GM12878 (cell line): Measurements from ENCODE around the gene UBXN7. TPM values are rescaled to one million over a fixed set of nuclear protein-coding genes. Genes with fewer than 3 reads are reported as not detected.

Source experiments
- ATAC-seq: fragments of 200-7000 bp; cut with Tn5 transposase; 3 replicates; pipeline ENCODE4 v1.9.1; 2020; ENCODE audit warnings: mild to moderate bottlenecking, moderate library complexity
- BruUV-seq: library from RNA; stranded (reverse); fragments of 400-500 nt; replicated peaks from 2 replicates; lab custom pipeline; 2021; lab: Mats Ljungman, UMichigan
- CTCF ChIA-PET: fragments of 300-600 bp; sonication (Branson Sonifier 250); formaldehyde crosslinking; extraction: SDS; loops from one replicate; lab custom pipeline; 2021; ENCODE audit warnings: inconsistent platforms; lab: Yijun Ruan, JAX
- POLR2A ChIA-PET: fragments of 350-600 bp; formaldehyde crosslinking; extraction: SDS; loops from one replicate; lab custom pipeline; 2021; ENCODE audit warnings: inconsistent platforms; lab: Charles Lee
- RAD21 ChIA-PET: fragments of 300-600 bp; sonication (Branson Sonifier 250); formaldehyde crosslinking; loops from one replicate; lab custom pipeline; 2023; ENCODE audit warnings: antibody characterized with exemption; ENCODE audit not compliant: unreplicated experiment; lab: Charles Lee
- SMC1A ChIA-PET: fragments of 300-600 bp; sonication (Branson Sonifier 250); formaldehyde crosslinking; loops from one replicate; lab custom pipeline; 2023; ENCODE audit not compliant: unreplicated experiment, uncharacterized antibody; lab: Charles Lee
- DNase-seq: peaks from one replicate; pipeline ENCODE4 v3.0.0-alpha.2; 2011; ENCODE audit warnings: low read depth, low spot score
- FAIRE-seq: peaks from 3 replicates; lab custom pipeline; 2011; peaks lifted over from hg19 to GRCh38; lab: Jason Lieb, UNC
- H2AFZ ChIP-seq: 2 replicates; pipeline ENCODE4 v1.6.0; 2011; ENCODE audit warnings: low read depth, low read length, control low read depth; ENCODE audit not compliant: control insufficient read depth
- H3K27ac ChIP-seq: 2 replicates; pipeline ENCODE4 v1.5.1; 2011; ENCODE audit warnings: control low read depth; ENCODE audit not compliant: control insufficient read depth, insufficient read depth
- H3K27me3 ChIP-seq, 2 experiments: replicated peaks in 1 of 2; 2 replicates each; pipeline versions ENCODE4 v1.6.0 to v1.6.1; 2011; ENCODE audit warnings: low read length in 1 of 2; ENCODE audit not compliant: control insufficient read depth in 2 of 2, insufficient read depth in 2 of 2
- H3K36me3 ChIP-seq, 2 experiments: 2 replicates each; pipeline ENCODE4 v1.5.1; 2011; ENCODE audit warnings: low read length in 1 of 2; ENCODE audit not compliant: control insufficient read depth in 2 of 2, insufficient read depth in 2 of 2
- H3K4me1 ChIP-seq: 2 replicates; pipeline ENCODE4 v1.6.1; 2011; ENCODE audit warnings: mild to moderate bottlenecking, low read length, moderate library complexity, mixed read lengths; ENCODE audit not compliant: control insufficient read depth, insufficient read depth
- H3K4me2 ChIP-seq: 2 replicates; pipeline ENCODE4 v1.6.0; 2011; ENCODE audit warnings: control low read depth; ENCODE audit not compliant: control insufficient read depth, insufficient read depth
- H3K4me3 ChIP-seq: fragments of 200-600 bp; sonication (generic); 2 replicates; pipeline ENCODE4 v1.5.1; 2016
- H3K79me2 ChIP-seq: 2 replicates; pipeline ENCODE4 v1.6.0; 2011; ENCODE audit warnings: low read length; ENCODE audit not compliant: control insufficient read depth, insufficient read depth
- H3K9ac ChIP-seq: 2 replicates; pipeline ENCODE4 v1.8.0; 2011; ENCODE audit warnings: low read length, control low read depth, mixed read lengths; ENCODE audit not compliant: control insufficient read depth, insufficient read depth
- H3K9me3 ChIP-seq: replicated peaks from 3 replicates; pipeline ENCODE4 v1.5.1; 2011; ENCODE audit warnings: mild to moderate bottlenecking, low read length; ENCODE audit not compliant: control insufficient read depth, insufficient read depth
- H4K20me1 ChIP-seq: 2 replicates; pipeline ENCODE4 v1.6.0; 2011; ENCODE audit not compliant: control insufficient read depth, insufficient read depth
- BMI1 ChIP-seq: fragments of 450-650 bp; IDR thresholded peaks from 2 replicates; pipeline ENCODE4 v1.6.1; 2016; ENCODE audit warnings: mild to moderate bottlenecking, moderate library complexity, borderline replicate concordance
- CBX3 ChIP-seq: fragments of 200-600 bp; sonication (generic); IDR thresholded peaks from 2 replicates; pipeline ENCODE4 v1.6.1; 2016; ENCODE audit warnings: low read depth, borderline replicate concordance
- CEBPB ChIP-seq, 2 experiments: fragments of 150-350 bp in 1 of 2; IDR thresholded peaks; 2 replicates each; pipeline ENCODE4 v1.6.1; 2012 to 2014; ENCODE audit warnings: low read depth in 2 of 2, low read length in 2 of 2, borderline replicate concordance in 1 of 2, inconsistent platforms in 1 of 2
- CREM ChIP-seq: IDR thresholded peaks from 2 replicates; pipeline ENCODE4 v1.6.1; 2014; ENCODE audit warnings: antibody characterized with exemption, low read depth
- EGR1 ChIP-seq, 2 experiments: IDR thresholded peaks; 1 replicate in 1 of 2; 2 replicates in 1 of 2; pipeline ENCODE4 v1.6.1; 2011 to 2012; ENCODE audit warnings: low read depth in 2 of 2, low read length in 2 of 2, borderline replicate concordance in 1 of 2, mild to moderate bottlenecking in 1 of 2, moderate library complexity in 1 of 2
- EZH2 ChIP-seq: IDR thresholded peaks from 2 replicates; pipeline ENCODE4 v1.6.1; 2012; ENCODE audit warnings: low read depth, mild to moderate bottlenecking, control low read depth, inconsistent platforms, low read length, borderline replicate concordance; ENCODE audit not compliant: control insufficient read depth
- FOXM1 ChIP-seq: IDR thresholded peaks from 2 replicates; pipeline ENCODE4 v1.6.1; 2012; ENCODE audit warnings: low read depth, mild to moderate bottlenecking, inconsistent platforms, low read length, moderate library complexity
- MYB ChIP-seq: fragments of 150-350 bp; IDR thresholded peaks from 2 replicates; pipeline ENCODE4 v1.6.1; 2014; ENCODE audit warnings: mild to moderate bottlenecking, low read depth, low read length, borderline replicate concordance
- NFXL1 ChIP-seq: fragments of 450-650 bp; IDR thresholded peaks from 2 replicates; pipeline ENCODE4 v1.6.1; 2017; ENCODE audit warnings: antibody characterized with exemption, mild to moderate bottlenecking, borderline replicate concordance
- RCOR1 ChIP-seq: conservative IDR thresholded peaks from 2 replicates; pipeline ENCODE4 v1.6.1; 2012; ENCODE audit warnings: low read depth, low read length, improper control_type of control experiment
- SIX5 ChIP-seq: IDR thresholded peaks from 2 replicates; pipeline ENCODE4 v1.6.1; 2011; ENCODE audit warnings: mild to moderate bottlenecking, low read depth, low read length, moderate library complexity; ENCODE audit not compliant: severe bottlenecking
- SUZ12 ChIP-seq: fragments of 200-600 bp; sonication (generic); IDR thresholded peaks from one replicate; pipeline ENCODE4 v1.6.1; 2018; ENCODE audit warnings: antibody characterized with exemption, mild to moderate bottlenecking; ENCODE audit not compliant: unreplicated experiment
- ZBTB33 ChIP-seq: fragments of 450-650 bp; IDR thresholded peaks from 2 replicates; pipeline ENCODE4 v1.6.1; 2017; ENCODE audit warnings: mild to moderate bottlenecking
- ZNF274 ChIP-seq: IDR thresholded peaks from one replicate; pipeline ENCODE4 v1.8.0; 2011; ENCODE audit not compliant: insufficient read length, insufficient read depth
- WGBS: methylation state at CpG from one replicate; pipeline ENCODE4 v1.1.6; 2016; ENCODE audit warnings: low lambda C conversion rate; ENCODE audit not compliant: insufficient replicate concordance, insufficient coverage; ENCODE audit errors: missing lambda C conversion rate; 5-methylcytosine and 5-hydroxymethylcytosine counted together
- in situ Hi-C: fragments of 300-500 bp; cut with MboI; formaldehyde crosslinking; loops from 9 replicates; pipeline ENCODE4 v1.14.3; 2018; ENCODE audit warnings: mixed read lengths
- intact Hi-C: fragments of 100-400 bp; cut with micrococcal nuclease; formaldehyde crosslinking; loops from one replicate; pipeline ENCODE4 v1.14.2; 2022; ENCODE audit not compliant: unreplicated experiment
- polyA plus RNA-seq, 11 experiments: library from polyadenylated mRNA; depleted of rRNA in 4 of 11; unstranded in 6 of 11; stranded (reverse) in 5 of 11; fragments of >200 nt; fragmentation: Nextera tagmentation in 4 of 11; fragmentation: Illumina TruSeq in 1 of 11; extraction: Ambion mirVana in 4 of 11; extraction: Trizol in 1 of 11; gene quantifications; 1 replicate in 1 of 11; 2 replicates in 10 of 11; pipeline versions ENCODE4 v1.2.1 to v1.2.3, GENCODE V29; 2011 to 2016; ENCODE audit warnings: inconsistent platforms in 2 of 11, missing spikeins in 2 of 11, low read depth in 1 of 11
- total RNA-seq, 4 experiments: library from RNA; depleted of rRNA in 3 of 4; stranded (reverse); fragments of >200 nt in 3 of 4; fragmentation: Illumina TruSeq in 1 of 4; extraction: Trizol in 1 of 4; gene quantifications; 2 replicates each; pipeline versions ENCODE4 v1.2.1 to v1.2.3, GENCODE V29; 2013 to 2021

UBXN7 gene
- total and polyA plus RNA-seq, 10 of the 15 experiments (the other 5 are each of a cell fraction or from before 2014, with no cell fraction given), result 4.8 to 78.4 (median 24.9) TPM

- no peak for FAIRE-seq
- CTCF ChIA-PET, result interaction anchor here (0.6 to 0.7 kb wide), 3 partner anchors 96 to 663 kb away, joined by 3 to 6 read pairs (median 3); no protein-coding TSS in a partner anchor
Measured at GRCh38 chr3:196378146-196378841, 53.9 kb downstream of the UBXN7 start.

GRCh38 chr3:196377321-196377720 is 54.9 kb downstream of the UBXN7 start:
- POLR2A ChIA-PET, result interaction anchor here (0.6 to 1.0 kb wide), 2 partner anchors 45 to 51 kb away, joined by 3 read pairs; no protein-coding TSS in a partner anchor
- Histone ChIP-seq H3K9ac (no peak overlapping the region), H3K27ac (no peak overlapping the region), H3K27me3 (no peaks in the 10 kb centered on the region), H3K4me1 (no peaks in the 10 kb centered on the region), H3K9me3 (no peaks in the 10 kb centered on the region; the same call in 2 of the 3 replicates), H3K36me3 (peaks cover 2 to 9% of the 10 kb centered on the region in 2 experiments; a peak in 3 of 4 replicates), H3K4me2 (no peak overlapping the region), H3K79me2 (no peaks in the 10 kb centered on the region), H3K4me3 (no peak overlapping the region), H4K20me1 (no peaks in the 10 kb centered on the region), H2AFZ (no peak overlapping the region)
- CTCF ChIA-PET, result no interaction called here
- BruUV-seq, result no TSS peak
- intact Hi-C loops (no loop called here), in situ Hi-C loops (no loop called here)
- SMC1A ChIA-PET, result no interaction called here
- RAD21 ChIA-PET, result interaction anchor here (0.8 kb wide), 1 partner anchor 19 kb away, joined by 4 read pairs; no protein-coding TSS in a partner anchor
- WGBS, result 97% methylated on average over 5 of the region's 5 CpGs
- ATAC-seq, result no peak
- no peak for FAIRE-seq
- DNase-seq, result no peak
- TF ChIP-seq ZNF274, result no peak
- no peak for TF ChIP-seq EGR1 (IDR thresholded peaks at IDR 0.05; ENCODE audit: borderline replicate concordance in 1 of 2, low read depth in 2 of 2, low read length in 2 of 2)
- no peak for TF ChIP-seq FOXM1
- TF ChIP-seq ZBTB33, result no peak
- TF ChIP-seq SUZ12, result no peak
- TF ChIP-seq SIX5, result no peak
- no peak for TF ChIP-seq EZH2
- no peak for TF ChIP-seq NFXL1
- TF ChIP-seq BMI1, result no peak
- TF ChIP-seq RCOR1, result no peak
- TF ChIP-seq CEBPB (IDR thresholded peaks at IDR 0.05; ENCODE audit: borderline replicate concordance in 1 of 2, low read depth in 2 of 2, low read length in 2 of 2), result no peak
- TF ChIP-seq CBX3, result no peak

More at GRCh38 chr3:196378146-196378841, 53.9 kb downstream of the UBXN7 start:
- H3K4me2 ChIP-seq, result no peak overlapping the region
- no TSS peak for BruUV-seq
- DNase-seq, result no peak
- H3K4me1 ChIP-seq, result no peaks in the 10 kb centered on the region
- ChIA-PET POLR2A (interaction anchor here (0.6 to 0.7 kb wide), 2 partner anchors 37 to 302 kb away, joined by 3 to 4 read pairs; no protein-coding TSS in a partner anchor), SMC1A (interaction anchor here (0.6 to 0.9 kb wide), 2 partner anchors 18 to 57 kb away, joined by 3 read pairs; no protein-coding TSS in a partner anchor), RAD21 (no interaction called here)
- no peak overlapping the region for H3K27ac ChIP-seq
- in situ Hi-C loops (no loop called here), intact Hi-C loops (no loop called here)
- peaks cover 2 to 9% of the 10 kb centered on the region in 2 experiments; a peak in 3 of 4 replicates for H3K36me3 ChIP-seq
- H3K9ac ChIP-seq, result no peak overlapping the region
- ATAC-seq, result no peak
- H2AFZ ChIP-seq, result no peak overlapping the region
- no peaks in the 10 kb centered on the region for H4K20me1 ChIP-seq
- H3K27me3 ChIP-seq, result no peaks in the 10 kb centered on the region
- 67% methylated on average over 3 of the region's 3 CpGs for WGBS
- no peak overlapping the region for H3K4me3 ChIP-seq
- no peaks in the 10 kb centered on the region; the same call in 2 of the 3 replicates for H3K9me3 ChIP-seq
- TF ChIP-seq CREM, result no peak
- TF ChIP-seq MYB, result no peak
- H3K79me2 ChIP-seq, result no peaks in the 10 kb centered on the region
